GM21360 (cell line): ENCODE results near the gene OPRL1.

Source experiments
- ATAC-seq: cut with Tn5 transposase; IDR thresholded peaks from one replicate; pipeline ENCODE4 v1.9.1; 2021; ENCODE audit warnings: mild to moderate bottlenecking, moderate library complexity; ENCODE audit not compliant: unreplicated experiment

Gene OPRL1

GRCh38 chr20:64070244-64070993, 9.5 kb upstream of the OPRL1 start:
- ATAC-seq: no peak

DNA sequence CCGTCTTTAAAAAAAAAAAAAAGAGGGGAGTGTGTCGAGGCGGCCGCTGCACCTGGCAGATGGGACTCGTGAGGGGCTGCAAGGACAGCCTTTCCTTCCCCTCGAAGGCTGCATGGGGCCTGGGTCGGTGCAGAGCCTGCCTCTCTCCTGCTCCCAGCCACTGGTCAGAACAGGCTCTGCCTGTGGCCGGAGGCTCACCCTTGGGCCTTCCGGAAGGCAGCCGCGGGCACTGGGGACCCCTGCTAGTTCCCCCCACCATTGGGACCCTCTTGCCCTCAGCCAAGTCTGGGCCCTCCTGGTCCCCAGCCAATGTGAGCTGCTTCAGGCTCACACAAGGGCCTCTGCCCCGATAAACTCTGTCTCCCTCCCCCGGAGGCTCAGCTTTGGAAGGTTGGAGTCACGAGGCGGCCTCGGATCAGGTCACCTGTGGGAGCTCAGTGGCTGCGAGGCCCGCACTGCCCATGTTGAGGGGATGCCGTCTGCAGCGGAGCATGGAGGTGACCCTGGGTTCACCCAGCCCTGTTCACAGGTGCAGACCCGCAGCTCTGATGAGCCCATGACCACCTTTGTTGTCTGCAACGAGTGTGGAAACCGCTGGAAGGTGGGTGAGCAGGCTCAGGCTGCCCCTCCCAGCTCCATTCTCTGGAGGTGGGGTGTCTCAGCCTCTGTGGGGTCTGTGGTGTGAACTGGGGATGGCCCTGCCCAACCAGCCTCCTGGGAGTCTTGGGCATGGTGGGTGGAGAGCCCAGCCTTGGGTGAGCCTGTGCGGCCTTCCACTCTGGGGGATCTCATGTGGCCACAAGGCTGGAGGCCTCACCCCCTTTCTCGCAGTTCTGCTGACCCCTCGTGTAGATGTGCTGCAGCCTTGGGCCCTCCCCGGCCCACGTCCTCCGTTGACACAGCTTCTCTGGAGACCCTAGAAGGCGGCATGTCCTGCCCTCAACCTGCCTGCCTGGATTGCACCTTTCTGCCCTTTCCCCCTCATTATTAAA, 8.2 kb upstream of the OPRL1 start:
- no peak for ATAC-seq

- ATAC-seq: no peak
These were observed 7.3 kb upstream of the OPRL1 start for GRCh38 chr20:64072498-64073063.

GRCh38 chr20:64073476-64074183, 6.3 kb upstream of the OPRL1 start:
- ATAC-seq: no peak

DNA sequence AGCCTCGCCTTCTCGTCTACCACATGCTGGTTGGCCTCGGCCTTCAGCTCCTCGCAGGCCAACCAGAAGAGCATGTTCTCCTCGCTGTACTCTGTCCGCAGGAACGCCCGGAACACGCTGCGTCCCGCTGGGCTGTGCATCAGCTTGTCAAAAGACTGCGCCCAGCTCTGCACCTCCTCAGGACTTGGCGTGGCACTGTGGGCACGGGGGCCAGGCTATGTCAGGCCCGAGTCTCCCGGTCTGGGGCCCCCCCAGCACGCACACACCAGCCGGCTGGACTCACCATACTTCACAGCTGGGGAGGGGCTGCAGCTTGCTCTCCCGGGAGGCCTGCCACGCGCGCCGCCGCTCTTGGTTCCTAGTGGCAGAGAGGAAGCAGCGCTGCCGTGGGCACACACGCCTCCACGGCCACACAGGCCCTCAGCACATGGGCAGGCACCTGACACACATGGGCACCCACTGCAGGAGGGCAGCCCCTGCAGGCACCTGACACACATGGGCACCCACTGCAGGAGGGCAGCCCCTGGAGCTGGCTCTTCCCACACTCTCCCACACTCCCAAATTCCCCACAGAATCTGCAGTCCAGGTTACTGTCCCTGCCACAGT, 5.6 kb upstream of the OPRL1 start:
- no peak for ATAC-seq

DNA sequence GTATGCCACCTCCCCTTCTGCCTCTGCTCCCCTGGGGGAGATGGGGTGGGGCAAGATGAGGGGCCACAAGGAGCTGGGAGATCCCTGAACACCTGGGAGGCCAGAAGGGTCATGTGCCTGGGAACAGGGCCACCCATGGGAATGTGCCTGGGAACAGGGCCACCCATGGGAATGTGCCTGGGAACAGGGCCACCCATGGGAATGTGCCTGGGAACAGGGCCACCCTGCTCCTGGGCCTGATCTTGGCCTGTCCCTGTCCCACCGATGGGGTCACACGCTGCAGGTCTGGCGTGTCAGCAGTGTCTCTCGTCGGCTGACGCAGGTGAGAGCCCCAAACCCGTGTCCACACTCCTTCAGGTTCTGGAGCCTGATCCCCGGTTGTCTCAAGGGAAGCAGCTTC, 4.9 kb upstream of the OPRL1 start:
- ATAC-seq: no peak

DNA sequence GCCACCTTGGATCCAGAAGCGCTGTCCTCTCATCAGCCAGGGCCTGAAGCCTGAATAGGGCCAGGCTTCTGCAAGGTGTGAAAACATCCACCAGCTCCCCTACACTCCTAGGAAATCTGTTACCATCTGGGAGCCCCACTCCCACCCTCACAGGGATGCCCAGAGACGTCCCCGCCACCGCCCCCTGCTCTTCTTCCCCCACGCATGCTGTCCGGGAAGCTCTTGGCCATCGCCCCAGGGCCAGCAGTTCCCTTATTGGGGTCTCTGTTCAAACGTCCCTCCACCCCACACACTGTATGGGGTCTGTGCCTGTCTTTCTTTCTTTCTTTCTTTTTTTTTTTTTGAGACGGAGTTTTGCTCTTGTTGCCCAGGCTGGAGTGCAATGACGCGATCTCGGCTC, 4.3 kb upstream of the OPRL1 start:
- ATAC-seq: no peak

- no peak for ATAC-seq
These were observed 3.6 kb upstream of the OPRL1 start for GRCh38 chr20:64076061-64076997.

DNA sequence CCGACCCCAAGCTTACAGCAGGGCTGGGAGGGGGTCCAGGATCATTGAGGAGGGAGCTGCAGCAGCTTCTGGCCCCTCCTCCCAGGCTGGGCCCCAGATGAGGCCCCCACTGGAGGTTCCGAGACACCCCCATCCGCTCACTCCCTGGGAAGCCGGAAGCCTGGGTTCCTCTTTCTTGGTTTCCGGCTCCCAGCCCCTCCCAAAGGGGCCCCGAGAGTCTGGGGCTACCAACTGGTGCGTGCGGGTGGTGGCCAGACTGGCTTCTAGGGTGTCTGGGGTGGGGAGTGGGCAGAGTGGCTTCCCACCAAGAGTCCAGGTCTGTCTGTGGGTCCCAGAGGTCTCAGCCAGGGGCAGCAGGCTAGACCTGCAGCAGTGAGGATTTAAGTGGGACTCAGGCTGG, 2.8 kb upstream of the OPRL1 start:
- ATAC-seq: no peak

GRCh38 chr20:64077541-64077875, 2.4 kb upstream of the OPRL1 start:
- ATAC-seq: no peak

- no peak for ATAC-seq
These were observed 1.9 kb upstream of the OPRL1 start for GRCh38 chr20:64077876-64078551.

GRCh38 chr20:64078934-64079272, 979 bp upstream of the OPRL1 start:
- no peak for ATAC-seq

DNA sequence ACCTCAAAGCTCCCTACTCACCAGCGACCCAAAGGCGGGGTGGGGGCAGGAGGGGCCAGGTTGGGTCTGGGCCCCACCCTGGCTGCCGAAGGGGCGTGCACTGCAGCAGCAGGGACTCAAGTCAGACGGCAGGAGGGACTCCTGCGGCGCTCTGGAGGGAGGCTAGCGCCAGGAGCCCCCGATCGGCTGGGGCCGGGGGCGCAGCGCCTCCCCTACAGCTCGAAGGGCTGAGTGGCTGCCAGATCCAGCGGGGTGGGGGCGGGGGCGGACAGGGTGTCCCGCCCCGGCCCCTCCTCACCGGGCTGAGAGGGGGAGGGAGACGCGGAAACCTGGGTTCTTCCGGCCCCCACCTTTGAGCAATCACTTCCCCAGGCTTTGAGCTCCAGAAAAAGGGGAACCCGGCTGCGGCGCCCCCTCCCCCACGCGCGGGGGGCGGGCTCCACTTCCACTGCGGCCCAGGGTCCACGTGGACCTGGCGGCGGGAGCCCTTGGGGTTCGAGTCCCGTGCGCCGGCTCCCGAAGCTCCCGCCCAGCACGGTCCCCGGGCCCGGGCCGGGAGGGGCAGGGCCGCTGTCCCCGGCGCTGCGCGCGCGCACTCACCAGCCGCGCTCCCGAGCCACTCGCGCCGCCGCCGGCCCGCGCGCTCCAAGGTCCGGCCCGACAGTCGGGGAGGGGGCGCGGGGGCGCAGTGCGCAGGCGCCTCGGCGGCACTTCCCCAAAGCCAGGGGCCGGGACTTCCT, 439 bp upstream of the OPRL1 start, which contains the start of gene RGS19:
Gene RGS19 (minus strand): TSS at position 246 of the 740 bp plus-strand sequence. CDS start 2,632 bp downstream, outside the sequence.
- peak; percentile 36 for ATAC-seq

GRCh38 chr20:64080813-64081623, 1.1 kb downstream of the OPRL1 start:
- ATAC-seq: no peak

DNA sequence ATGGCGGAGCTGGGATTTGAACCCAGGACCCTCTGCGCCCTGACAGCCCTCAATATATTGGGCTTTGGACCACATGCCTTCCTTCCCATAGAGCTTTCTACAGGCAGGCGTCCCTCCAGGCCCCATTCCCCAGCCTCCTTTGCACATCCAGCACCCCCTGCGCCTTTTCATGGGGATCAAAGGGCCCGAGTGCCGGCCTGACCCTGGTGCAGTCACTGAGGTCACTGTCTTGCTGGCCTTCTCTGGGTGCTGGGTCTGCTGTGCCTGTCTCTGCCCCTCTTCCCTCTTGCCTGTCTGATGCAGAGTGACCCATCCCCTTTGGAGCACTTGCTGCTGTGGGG, 1.7 kb downstream of the OPRL1 start:
- ATAC-seq: no peak

- no peak for ATAC-seq
These were observed 2.3 kb downstream of the OPRL1 start for GRCh38 chr20:64082126-64082731.

- ATAC-seq: no peak
These were observed 3.0 kb downstream of the OPRL1 start for GRCh38 chr20:64082820-64083377.
